ENCODE measurements around the gene ZNF143. TPM values are rescaled to one million over a fixed set of nuclear protein-coding genes. Genes with fewer than 3 reads are reported as not detected.

The ZNF143 gene
- total RNA-seq, 1 experiment from 2014 or later = 29.2 TPM

- Mint-ChIP-seq H3K4me3 (no peak overlapping the region), H3K36me3 (ENCODE audit: insufficient read depth in 1 of 3, low read depth in 3 of 3) (peaks cover 12 to 75% (median 64%) of the 10 kb centered on the region in 3 experiments; a peak in 6 of 7 replicates), H3K9me3 (no peaks in the 10 kb centered on the region), H3K27ac (peak overlapping the region in 1 of 3 experiments; percentile 89; a peak in 1 of 7 replicates), H3K4me1 (no peaks in the 10 kb centered on the region), H3K27me3 (ENCODE audit: low read depth) (no peaks in the 10 kb centered on the region)
- Histone ChIP-seq H2BK20ac (ENCODE audit: low read depth, low read length, poor library complexity, severe bottlenecking) (no peak overlapping the region), H4K8ac (replicated peaks; ENCODE audit: insufficient read length, low read depth, low read length) (no peak overlapping the region), H3K14ac (ENCODE audit: insufficient read depth, low read length) (no peak overlapping the region), H2BK120ac (ENCODE audit: low read depth, low read length, poor library complexity, severe bottlenecking) (no peak overlapping the region), H2AFZ (ENCODE audit: low read length) (no peak overlapping the region), H3K79me2 (ENCODE audit: insufficient read depth, low read length) (no peaks in the 10 kb centered on the region), H3K4me2 (ENCODE audit: insufficient read depth, insufficient read length, low read length) (no peak overlapping the region), H2AK5ac (ENCODE audit: insufficient read length, low read length) (no peak overlapping the region), H3K4ac (ENCODE audit: low read depth, low read length) (no peak overlapping the region), H4K20me1 (ENCODE audit: control insufficient read depth, insufficient read depth, insufficient read length) (no peaks in the 10 kb centered on the region), H3K27me3 (ENCODE audit: insufficient read depth, low read length) (no peaks in the 10 kb centered on the region), H3K79me1 (ENCODE audit: insufficient read depth, low read depth, low read length, poor library complexity, severe bottlenecking) (no peaks in the 10 kb centered on the region), H3K27ac (ENCODE audit: insufficient read length, low read depth, low read length) (no peak overlapping the region), H3K56ac (ENCODE audit: insufficient read length, low read depth, low read length) (no peak overlapping the region), H2BK5ac (ENCODE audit: insufficient read length, low read length) (no peak overlapping the region), H3K4me1 (ENCODE audit: insufficient read depth, low read length) (no peaks in the 10 kb centered on the region), H4K5ac (ENCODE audit: insufficient read length, low read depth, low read length) (no peak overlapping the region), H3K23me2 (ENCODE audit: insufficient read length, low read depth, low read length, poor library complexity, severe bottlenecking) (no peaks in the 10 kb centered on the region), H4K91ac (ENCODE audit: insufficient read length, low read depth, low read length) (no peak overlapping the region), H2BK12ac (ENCODE audit: insufficient read length, low read depth, low read length) (no peak overlapping the region), H3K18ac (ENCODE audit: insufficient read length, low read depth, low read length) (no peak overlapping the region), H2BK15ac (ENCODE audit: low read depth, low read length) (no peak overlapping the region), H3K9ac (ENCODE audit: extremely low read depth, insufficient read length, low read length) (no peak overlapping the region), H3K9me3 (ENCODE audit: control insufficient read depth, low read depth, low read length) (no peaks in the 10 kb centered on the region), H3K23ac (ENCODE audit: insufficient read length, low read depth, low read length) (no peak overlapping the region), H3T11ph (ENCODE audit: low read length) (no peak overlapping the region)
- no CpG with 5 or more reads among the region's 3 CpGs for WGBS (ENCODE audit: extremely low coverage, insufficient read length, low lambda C conversion rate)
- no peak for TF ChIP-seq CTCF (conservative IDR thresholded peaks at IDR 0.05)
- no peak for DNase-seq
Measured at GRCh38 chr11:9494316-9494715, 33.5 kb downstream of the ZNF143 start.

Data from H9 (cell line).